Psoas muscle (tissue), 8 donors: ENCODE data around the gene LCP2. TPM values are rescaled to one million over a fixed set of nuclear protein-coding genes. Genes with fewer than 3 reads are reported as not detected.

Experiments used
- ATAC-seq, 4 donors: fragments of 200-7000 bp; cut with Tn5 transposase; one replicate each; pipeline ENCODE4 v1.9.1; 2020; ENCODE audit warnings: moderate library complexity in 3 of 4, mild to moderate bottlenecking in 2 of 4
- DNase-seq, 2 donors: peaks; one replicate each; pipeline ENCODE4 v3.0.0-alpha.2; 2020
- H3K27ac ChIP-seq: fragments of 200-600 bp; one replicate; pipeline ENCODE4 v1.8.0; 2022
- H3K27me3 ChIP-seq, 3 donors: fragments of 200-600 bp in 1 of 3; one replicate each; pipeline versions ENCODE4 v1.6.1 to v1.8.0; 2013 to 2022; ENCODE audit warnings: low read length in 2 of 3, mild to moderate bottlenecking in 2 of 3, moderate library complexity in 1 of 3; ENCODE audit not compliant: insufficient read depth in 3 of 3
- H3K36me3 ChIP-seq, 2 donors: fragments of 200-600 bp in 1 of 2; one replicate each; pipeline versions ENCODE4 v1.6.1 to v1.8.0; 2013 to 2022; ENCODE audit warnings: low read depth in 1 of 2, mild to moderate bottlenecking in 1 of 2, moderate library complexity in 1 of 2; ENCODE audit not compliant: insufficient read depth in 1 of 2
- H3K4me1 ChIP-seq: fragments of 200-600 bp; one replicate; pipeline ENCODE4 v1.8.0; 2022
- H3K4me3 ChIP-seq: fragments of 200-600 bp; one replicate; pipeline ENCODE4 v1.8.0; 2022; ENCODE audit warnings: mild to moderate bottlenecking
- H3K9me3 ChIP-seq: fragments of 200-600 bp; one replicate; pipeline ENCODE4 v1.8.0; 2022
- WGBS, 3 donors: extraction: QIAGEN DNeasy Blood & Tissue Kit; methylation state at CpG; one replicate each; pipeline versions ENCODE4 v1.1.6 to v1.1.7; 2013; 5-methylcytosine and 5-hydroxymethylcytosine counted together
- intact Hi-C, 2 donors: fragments of 100-400 bp; cut with DNase I; formaldehyde crosslinking; loops; one replicate each; pipeline versions ENCODE4 v1.11.0 to v1.14.2; 2022
- polyA plus RNA-seq, 3 donors: library from polyadenylated mRNA; stranded (reverse); fragments of 200-250 nt; gene quantifications; one replicate each; pipeline ENCODE4 v1.2.3, GENCODE V29; 2013
- total RNA-seq, 4 donors: library from RNA; stranded (reverse); fragmentation: NEBNext Ultra II Directional in 2 of 4; extraction: Animal tissue kit (Norgen Biotek cat#: 25700) in 2 of 4; gene quantifications; one replicate each; pipeline versions ENCODE4 v1.2.1 to v1.2.4, GENCODE V29; 2021 to 2023
- TF ChIP-seq, protein P1 (sequence below): fragments of 200-600 bp; IDR thresholded peaks from one replicate; pipeline ENCODE4 v1.8.0; 2022; ENCODE audit warnings: antibody characterized with exemption
- donor health status: healthy with polysubstance abuse.
- donor health status: DM: no; HTN: no; CAD: no; lungs with moderate emphysema.
- donor health status: Bipolar disorder and iron deficiency.
- donor health status: healthy.
- donor health status: DM: yes; HTN: yes; CAD: no.
- donor health status: DM: no; HTN: no; CAD: no.
- donor health status: DM: no; HTN: no; CAD: no.
- donor health status: DM: yes; HTN: yes; CAD: no.

Gene LCP2
- total and polyA plus RNA-seq, 7 donors, result 0.76 to 6.0 (median 4.2) TPM

DNA sequence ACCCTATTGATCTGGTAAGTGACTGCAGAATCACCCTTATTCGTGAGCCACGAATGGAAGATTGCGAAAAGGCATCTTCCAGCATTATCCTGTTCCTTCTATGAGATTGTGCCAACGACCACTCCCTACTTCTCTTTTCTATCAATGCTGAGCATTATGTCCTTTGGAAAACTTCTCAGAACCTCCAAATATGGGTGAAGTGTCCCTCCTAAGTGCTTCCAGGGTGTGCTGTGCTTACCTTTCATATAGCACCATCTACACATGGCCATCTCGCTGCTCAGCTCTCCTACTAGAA, 14.7 kb upstream of the LCP2 start:
- H3K4me3 ChIP-seq, result no peak overlapping the region
- ATAC-seq, result no peak
- H3K4me1 ChIP-seq, result no peaks in the 10 kb centered on the region

DNA sequence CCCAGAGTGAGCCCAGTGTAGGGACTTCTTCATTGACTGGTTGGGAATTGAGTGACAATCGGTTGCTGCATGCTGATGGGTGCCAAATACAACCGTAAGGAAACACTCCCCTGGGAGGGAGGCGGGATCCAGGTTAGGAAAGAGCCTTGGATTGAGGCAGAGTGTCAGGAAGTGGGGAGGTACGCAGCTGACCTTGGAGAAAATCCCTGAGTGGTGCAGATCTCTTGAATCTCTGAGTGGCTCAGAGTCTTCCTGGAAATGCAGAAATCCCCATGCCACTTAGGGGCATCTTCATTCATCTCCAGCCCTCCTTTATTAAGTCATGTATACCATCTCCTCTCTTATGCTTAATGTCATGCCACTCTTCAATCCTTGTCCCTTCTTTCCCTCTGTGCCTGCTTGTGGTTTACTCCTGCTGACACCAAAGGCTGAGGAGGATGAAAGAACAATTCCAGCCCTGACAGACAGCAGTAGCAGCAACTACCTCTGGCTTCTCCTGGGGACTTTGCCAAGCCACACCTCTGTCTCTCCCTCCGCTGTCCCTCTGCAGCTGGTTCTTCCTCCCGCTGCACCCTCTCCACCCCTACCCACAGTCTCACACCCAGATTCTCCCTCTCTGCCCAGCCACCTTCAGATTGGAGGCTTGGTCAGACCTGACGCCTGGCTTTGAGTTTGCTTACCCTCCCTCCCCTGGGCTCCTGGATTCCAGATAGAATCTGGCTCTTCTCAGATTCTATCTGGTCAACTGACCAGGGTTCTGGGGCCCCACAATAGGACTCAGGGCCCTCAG, 14.1 kb upstream of the LCP2 start:
- TF ChIP-seq, protein P1, sequence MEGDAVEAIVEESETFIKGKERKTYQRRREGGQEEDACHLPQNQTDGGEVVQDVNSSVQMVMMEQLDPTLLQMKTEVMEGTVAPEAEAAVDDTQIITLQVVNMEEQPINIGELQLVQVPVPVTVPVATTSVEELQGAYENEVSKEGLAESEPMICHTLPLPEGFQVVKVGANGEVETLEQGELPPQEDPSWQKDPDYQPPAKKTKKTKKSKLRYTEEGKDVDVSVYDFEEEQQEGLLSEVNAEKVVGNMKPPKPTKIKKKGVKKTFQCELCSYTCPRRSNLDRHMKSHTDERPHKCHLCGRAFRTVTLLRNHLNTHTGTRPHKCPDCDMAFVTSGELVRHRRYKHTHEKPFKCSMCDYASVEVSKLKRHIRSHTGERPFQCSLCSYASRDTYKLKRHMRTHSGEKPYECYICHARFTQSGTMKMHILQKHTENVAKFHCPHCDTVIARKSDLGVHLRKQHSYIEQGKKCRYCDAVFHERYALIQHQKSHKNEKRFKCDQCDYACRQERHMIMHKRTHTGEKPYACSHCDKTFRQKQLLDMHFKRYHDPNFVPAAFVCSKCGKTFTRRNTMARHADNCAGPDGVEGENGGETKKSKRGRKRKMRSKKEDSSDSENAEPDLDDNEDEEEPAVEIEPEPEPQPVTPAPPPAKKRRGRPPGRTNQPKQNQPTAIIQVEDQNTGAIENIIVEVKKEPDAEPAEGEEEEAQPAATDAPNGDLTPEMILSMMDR, result no peak
- Histone ChIP-seq H3K9me3 (no peaks in the 10 kb centered on the region), H3K27ac (no peak overlapping the region), H3K36me3 (no peaks in the 10 kb centered on the region), H3K4me1 (no peaks in the 10 kb centered on the region), H3K27me3 (peaks cover 0 to 2% (median 0%) of the 10 kb centered on the region in 3 donors), H3K4me3 (no peak overlapping the region)
- intact Hi-C loops, result no loop called here
- no peak for ATAC-seq
- WGBS, 3 donors, result 66 to 71% (median 69%) methylated on average over 7 of the region's 7 CpGs
- DNase-seq, result no peak

More for the DNA sequence above, 14.7 kb upstream of the LCP2 start:
- Histone ChIP-seq H3K27me3 (peaks cover 0 to 2% (median 0%) of the 10 kb centered on the region in 3 donors), H3K36me3 (no peaks in the 10 kb centered on the region), H3K9me3 (no peaks in the 10 kb centered on the region), H3K27ac (no peak overlapping the region)
- TF ChIP-seq, protein P1, result no peak
- no peak for DNase-seq
- WGBS, 3 donors, result 90 to 94% (median 93%) methylated on average over 5 of the region's 5 CpGs
- intact Hi-C loops, result no loop called here

DNA sequence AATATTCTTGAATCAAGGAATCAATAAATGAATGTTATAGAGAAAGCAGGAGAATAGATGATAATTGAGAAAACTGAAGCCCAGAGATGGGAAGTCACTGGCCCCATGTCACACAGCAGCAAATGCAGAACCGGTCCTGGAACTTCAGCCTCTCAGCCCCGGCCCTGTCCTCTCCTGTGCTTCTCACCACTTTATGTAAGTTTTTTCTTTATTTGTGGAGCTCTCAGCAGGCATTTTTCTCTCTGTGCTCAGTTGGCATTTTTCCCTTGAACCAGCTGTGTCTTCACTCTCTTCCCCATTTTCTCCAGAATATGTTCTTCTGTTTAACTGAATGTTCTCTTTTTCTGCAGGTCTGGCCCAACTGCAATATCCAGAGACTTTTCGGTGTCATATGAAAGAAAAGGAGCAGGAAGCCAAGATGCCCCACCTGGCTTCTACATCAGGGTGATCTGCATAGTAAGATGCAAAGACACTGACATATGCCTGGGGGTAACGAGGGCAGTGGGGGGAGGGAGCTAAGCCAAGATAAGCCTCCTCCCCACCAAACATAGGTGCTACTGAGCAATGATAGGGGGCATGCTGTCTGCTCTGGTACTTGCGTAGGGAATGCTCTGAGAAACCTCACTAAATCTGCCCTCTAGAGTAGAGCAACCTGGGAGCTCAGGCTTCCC, 12.8 kb upstream of the LCP2 start:
- H3K4me3 ChIP-seq, result no peak overlapping the region
- H3K27me3 ChIP-seq, result peaks cover 0 to 2% (median 0%) of the 10 kb centered on the region in 3 donors
- no peak overlapping the region for H3K27ac ChIP-seq
- H3K4me1 ChIP-seq, result no peaks in the 10 kb centered on the region
- 50 to 58% (median 58%) methylated on average over 5 of the region's 5 CpGs for WGBS, 3 donors
- DNase-seq, result no peak
- no peaks in the 10 kb centered on the region for H3K9me3 ChIP-seq
- H3K36me3 ChIP-seq, result no peaks in the 10 kb centered on the region
- TF ChIP-seq, protein P1, result no peak
- ATAC-seq, result no peak
- intact Hi-C loops, result no loop called here

DNA sequence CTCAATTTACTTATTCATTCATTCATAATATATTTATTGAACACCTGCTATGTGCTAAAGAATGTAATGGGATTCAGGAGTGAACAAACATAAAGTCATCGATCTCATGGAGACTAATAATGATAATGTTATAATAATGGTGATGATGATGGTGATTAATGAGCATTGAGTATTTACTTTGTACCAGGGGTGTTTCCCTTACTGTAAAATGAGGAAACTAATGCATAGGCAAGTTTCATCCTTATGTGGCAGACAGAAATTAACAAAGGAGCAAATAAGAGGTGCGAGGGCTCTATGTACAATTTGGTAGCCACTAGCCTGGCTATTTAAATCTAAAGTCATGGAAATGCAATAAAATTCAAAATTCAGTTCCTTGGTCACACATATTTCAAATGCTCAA, 11.1 kb upstream of the LCP2 start:
- intact Hi-C loops, result no loop called here
- H3K36me3 ChIP-seq, result no peaks in the 10 kb centered on the region
- H3K27me3 ChIP-seq, result peaks cover 0 to 2% (median 0%) of the 10 kb centered on the region in 3 donors
- no peaks in the 10 kb centered on the region for H3K9me3 ChIP-seq
- no peak overlapping the region for H3K27ac ChIP-seq
- no peaks in the 10 kb centered on the region for H3K4me1 ChIP-seq
- ATAC-seq (no peak), DNase-seq (no peak)
- 94 to 98% (median 96%) methylated on average over 2 of the region's 2 CpGs for WGBS, 3 donors
- H3K4me3 ChIP-seq, result no peak overlapping the region
- TF ChIP-seq, protein P1, result no peak
